HUES64 (cell line): ENCODE data around the gene HIVEP3.

ENCODE experiments used
- H3K27ac ChIP-seq: 2 replicates; pipeline ENCODE4 v1.7.0; 2013; ENCODE audit warnings: low read depth, low read length, inconsistent platforms
- H3K27me3 ChIP-seq: 2 replicates; pipeline ENCODE4 v1.6.1; 2013; ENCODE audit warnings: mild to moderate bottlenecking, low read length; ENCODE audit not compliant: insufficient read depth
- H3K36me3 ChIP-seq: 2 replicates; pipeline ENCODE4 v1.6.1; 2013; ENCODE audit warnings: mild to moderate bottlenecking, low read length; ENCODE audit not compliant: insufficient read depth
- H3K4me1 ChIP-seq: 2 replicates; pipeline ENCODE4 v1.6.1; 2013; ENCODE audit warnings: mild to moderate bottlenecking, low read length, moderate library complexity; ENCODE audit not compliant: insufficient read depth
- H3K4me3 ChIP-seq: 2 replicates; pipeline ENCODE4 v1.5.1; 2013; ENCODE audit warnings: mild to moderate bottlenecking, low read length, moderate library complexity
- H3K9ac ChIP-seq: 2 replicates; pipeline ENCODE4 v1.6.1; 2013; ENCODE audit warnings: mild to moderate bottlenecking, low read depth, low read length
- H3K9me3 ChIP-seq: 2 replicates; pipeline ENCODE4 v1.6.1; 2013; ENCODE audit warnings: low read depth, low read length; ENCODE audit not compliant: insufficient read depth
- WGBS: fragments of 150-250, 120-280 bp; methylation state at CpG from one replicate; pipeline ENCODE4 v1.1.7; 2013; ENCODE audit warnings: missing lambda C conversion rate; 5-methylcytosine and 5-hydroxymethylcytosine counted together

The HIVEP3 gene

GRCh38 chr1:41735631-41736260 is 183.0 kb downstream of the HIVEP3 start:
- H3K36me3 ChIP-seq, result no peaks in the 10 kb centered on the region
- H3K9ac ChIP-seq, result no peak overlapping the region
- H3K4me1 ChIP-seq, result peaks cover 11% of the 10 kb centered on the region; the same call in 1 of the 2 replicates
- H3K9me3 ChIP-seq, result no peaks in the 10 kb centered on the region
- H3K27me3 ChIP-seq, result no peaks in the 10 kb centered on the region
- no peak overlapping the region for H3K4me3 ChIP-seq
- no peak overlapping the region for H3K27ac ChIP-seq
- 65% methylated on average over 13 of the region's 13 CpGs for WGBS

GRCh38 chr1:41735139-41735538 is 183.6 kb downstream of the HIVEP3 start:
- no peak overlapping the region for H3K9ac ChIP-seq
- no peaks in the 10 kb centered on the region for H3K27me3 ChIP-seq
- WGBS, result 88% methylated on average over 4 of the region's 4 CpGs
- H3K4me3 ChIP-seq, result no peak overlapping the region
- no peaks in the 10 kb centered on the region for H3K9me3 ChIP-seq
- H3K36me3 ChIP-seq, result no peaks in the 10 kb centered on the region
- peaks cover 11% of the 10 kb centered on the region; the same call in 1 of the 2 replicates for H3K4me1 ChIP-seq
- no peak overlapping the region for H3K27ac ChIP-seq

- no peak overlapping the region for H3K4me3 ChIP-seq
- H3K9me3 ChIP-seq, result no peaks in the 10 kb centered on the region
- H3K9ac ChIP-seq, result no peak overlapping the region
- 92% methylated on average over 11 of the region's 11 CpGs for WGBS
- no peaks in the 10 kb centered on the region for H3K27me3 ChIP-seq
- peaks cover 11% of the 10 kb centered on the region; the same call in 1 of the 2 replicates for H3K4me1 ChIP-seq
- H3K27ac ChIP-seq, result no peak overlapping the region
- H3K36me3 ChIP-seq, result no peaks in the 10 kb centered on the region
Observed at GRCh38 chr1:41734201-41734970, 184.3 kb downstream of the HIVEP3 start.

GRCh38 chr1:41733725-41734124 is 185.0 kb downstream of the HIVEP3 start:
- Histone ChIP-seq H3K4me3 (no peak overlapping the region), H3K9ac (no peak overlapping the region), H3K4me1 (peaks cover 11% of the 10 kb centered on the region; the same call in 1 of the 2 replicates), H3K27ac (no peak overlapping the region), H3K9me3 (no peaks in the 10 kb centered on the region), H3K36me3 (no peaks in the 10 kb centered on the region), H3K27me3 (no peaks in the 10 kb centered on the region; the same call in 1 of the 2 replicates)
- WGBS, result 81% methylated on average over 2 of the region's 2 CpGs

GRCh38 chr1:41733021-41733420 is 185.7 kb downstream of the HIVEP3 start:
- no peak overlapping the region for H3K27ac ChIP-seq
- WGBS, result 82% methylated on average over 2 of the region's 2 CpGs
- peaks cover 11% of the 10 kb centered on the region; the same call in 1 of the 2 replicates for H3K4me1 ChIP-seq
- H3K9me3 ChIP-seq, result no peaks in the 10 kb centered on the region
- H3K9ac ChIP-seq, result no peak overlapping the region
- H3K27me3 ChIP-seq, result no peaks in the 10 kb centered on the region; the same call in 1 of the 2 replicates
- no peak overlapping the region for H3K4me3 ChIP-seq
- no peaks in the 10 kb centered on the region for H3K36me3 ChIP-seq

- Histone ChIP-seq H3K36me3 (no peaks in the 10 kb centered on the region), H3K4me1 (peaks cover 11% of the 10 kb centered on the region; the same call in 1 of the 2 replicates), H3K9me3 (no peaks in the 10 kb centered on the region), H3K27me3 (no peaks in the 10 kb centered on the region; the same call in 1 of the 2 replicates), H3K9ac (no peak overlapping the region), H3K27ac (no peak overlapping the region), H3K4me3 (no peak overlapping the region)
- 87% methylated on average over 2 of the region's 2 CpGs for WGBS
Observed at GRCh38 chr1:41731516-41732030, 187.1 kb downstream of the HIVEP3 start.

GRCh38 chr1:41730806-41731205 is 187.9 kb downstream of the HIVEP3 start:
- H3K9me3 ChIP-seq, result no peaks in the 10 kb centered on the region
- no peaks in the 10 kb centered on the region; the same call in 1 of the 2 replicates for H3K27me3 ChIP-seq
- H3K27ac ChIP-seq, result no peak overlapping the region
- WGBS, result 92% methylated on average over 4 of the region's 4 CpGs
- H3K4me3 ChIP-seq, result no peak overlapping the region
- H3K9ac ChIP-seq, result no peak overlapping the region
- H3K36me3 ChIP-seq, result no peaks in the 10 kb centered on the region
- H3K4me1 ChIP-seq, result peaks cover 7% of the 10 kb centered on the region; the same call in 1 of the 2 replicates

GRCh38 chr1:41728403-41729202 is 190.1 kb downstream of the HIVEP3 start:
- no peaks in the 10 kb centered on the region for H3K9me3 ChIP-seq
- no peak overlapping the region for H3K27ac ChIP-seq
- H3K9ac ChIP-seq, result no peak overlapping the region
- H3K27me3 ChIP-seq, result no peaks in the 10 kb centered on the region; the same call in 1 of the 2 replicates
- H3K4me1 ChIP-seq, result no peaks in the 10 kb centered on the region
- H3K4me3 ChIP-seq, result no peak overlapping the region
- WGBS, result 87% methylated on average over 12 of the region's 12 CpGs
- no peaks in the 10 kb centered on the region for H3K36me3 ChIP-seq

GRCh38 chr1:41727749-41728115 is 191.0 kb downstream of the HIVEP3 start:
- H3K9ac ChIP-seq, result no peak overlapping the region
- no peaks in the 10 kb centered on the region; the same call in 1 of the 2 replicates for H3K27me3 ChIP-seq
- H3K27ac ChIP-seq, result no peak overlapping the region
- H3K4me3 ChIP-seq, result no peak overlapping the region
- 93% methylated on average over 4 of the region's 4 CpGs for WGBS
- no peaks in the 10 kb centered on the region for H3K9me3 ChIP-seq
- H3K4me1 ChIP-seq, result no peaks in the 10 kb centered on the region
- no peaks in the 10 kb centered on the region for H3K36me3 ChIP-seq

- Histone ChIP-seq H3K4me1 (no peaks in the 10 kb centered on the region), H3K27ac (no peak overlapping the region), H3K9ac (no peak overlapping the region), H3K36me3 (no peaks in the 10 kb centered on the region), H3K27me3 (no peaks in the 10 kb centered on the region; the same call in 1 of the 2 replicates), H3K4me3 (no peak overlapping the region), H3K9me3 (no peaks in the 10 kb centered on the region)
- WGBS, result 90% methylated on average over 24 of the region's 24 CpGs
Observed at GRCh38 chr1:41726899-41727748, 191.6 kb downstream of the HIVEP3 start.
